ENCODE measurements around the gene PPT2.
"Not testable (repeated sequence)": the region's sequence is repeated elsewhere in the genome, so short reads cannot be mapped to it uniquely, and the experiment has no call there.

PPT2 gene

GRCh38 chr6:32196682-32197616, 43.0 kb downstream of the PPT2 start:
- DNase-seq = no peak
- in situ Hi-C loops (cut with MboI; ENCODE audit: low pct_unique_long_range_greater_than_20kb, low sequenced_read_pairs) = no loop called here

DNA sequence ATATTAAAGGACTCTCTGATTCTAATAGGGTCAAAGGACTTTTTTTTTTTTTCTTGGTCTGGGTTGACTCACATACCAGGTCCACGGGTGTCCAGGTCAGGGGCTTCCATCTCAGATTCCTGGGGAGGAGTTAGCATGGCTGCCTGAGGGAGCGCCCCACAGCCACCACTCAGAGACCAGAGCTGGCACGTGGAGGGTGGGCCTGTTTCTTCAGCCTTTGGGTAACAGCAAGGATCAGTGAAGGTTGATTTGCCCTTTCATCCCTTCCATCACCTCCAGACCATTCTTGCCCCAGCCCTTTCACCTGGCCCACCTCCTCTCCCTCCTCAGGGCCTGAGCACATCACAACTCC, 44.4 kb downstream of the PPT2 start:
- DNase-seq = no peak
- in situ Hi-C loops (cut with MboI; ENCODE audit: low pct_unique_long_range_greater_than_20kb, low sequenced_read_pairs) = no loop called here

GRCh38 chr6:32198866-32199265, 44.9 kb downstream of the PPT2 start:
- in situ Hi-C loops (cut with MboI; ENCODE audit: low pct_unique_long_range_greater_than_20kb, low sequenced_read_pairs) = no loop called here
- DNase-seq = no peak

DNA sequence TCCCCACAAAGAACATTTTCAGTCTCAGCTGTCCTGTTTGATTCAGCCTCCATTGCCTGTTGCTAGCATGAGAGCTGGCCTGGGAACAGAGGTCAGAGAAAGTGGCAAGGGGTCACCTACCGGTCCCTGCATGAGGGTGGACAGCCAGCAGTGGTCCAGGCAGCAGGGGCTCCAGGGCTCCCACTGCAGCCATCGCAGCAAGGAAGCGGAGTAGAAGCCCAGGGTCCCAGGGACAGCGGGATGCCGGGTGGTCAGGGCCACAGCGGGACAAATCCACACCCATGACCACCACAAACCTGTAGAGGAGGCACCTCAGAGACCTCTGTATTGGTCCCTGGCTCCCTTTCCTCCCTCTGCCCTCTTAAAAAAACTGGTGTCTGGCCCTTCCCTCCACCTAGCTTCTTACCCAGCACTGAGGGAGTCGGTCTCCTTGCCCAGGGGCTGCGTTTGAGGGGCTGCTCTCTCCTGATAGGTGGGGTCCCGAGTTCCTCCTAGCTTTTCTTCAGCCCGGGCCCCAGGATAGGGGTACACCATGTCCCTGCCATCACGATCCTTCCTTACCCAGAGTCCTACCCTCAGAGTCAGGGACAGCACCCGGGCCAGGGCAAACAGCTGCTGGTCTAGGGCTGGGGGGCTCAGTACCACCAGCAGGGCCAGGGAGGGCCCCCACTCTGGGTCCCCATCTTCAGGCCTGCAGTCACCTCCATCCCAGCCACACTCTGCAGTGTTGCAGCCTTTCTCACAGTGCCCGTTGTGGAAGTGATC, 47.0 kb downstream of the PPT2 start:
- in situ Hi-C loops (cut with MboI; ENCODE audit: low pct_unique_long_range_greater_than_20kb, low sequenced_read_pairs) = no loop called here
- no peak for DNase-seq

DNA sequence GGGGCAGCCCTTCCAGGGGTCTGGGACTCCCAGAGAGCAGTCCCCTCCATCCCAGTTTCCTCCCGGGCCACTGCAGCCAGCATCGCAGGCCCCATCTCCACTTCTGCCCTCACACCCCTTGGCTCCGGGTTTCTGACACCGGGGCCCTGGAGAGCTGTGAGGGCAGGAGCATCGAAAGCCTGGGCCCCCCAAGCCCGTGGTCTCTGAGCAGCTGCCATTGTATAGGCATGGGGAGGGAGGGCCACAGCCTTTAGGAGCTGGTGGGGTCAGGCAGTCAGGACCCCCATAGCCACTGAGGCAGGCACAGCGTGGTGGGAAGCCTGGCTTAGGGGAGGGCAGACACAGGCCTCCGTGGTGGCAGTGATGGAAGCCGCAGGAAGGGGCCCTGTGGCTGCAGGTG, 48.2 kb downstream of the PPT2 start:
- no peak for DNase-seq
- in situ Hi-C loops (cut with MboI; ENCODE audit: low pct_unique_long_range_greater_than_20kb, low sequenced_read_pairs) = no loop called here

- no peak for DNase-seq
- in situ Hi-C loops (cut with MboI; ENCODE audit: low pct_unique_long_range_greater_than_20kb, low sequenced_read_pairs) = no loop called here
Observed at GRCh38 chr6:32203426-32204267, 49.7 kb downstream of the PPT2 start.

- DNase-seq = no peak
- in situ Hi-C loops (cut with MboI; ENCODE audit: low pct_unique_long_range_greater_than_20kb, low sequenced_read_pairs) = no loop called here
Observed at GRCh38 chr6:32204268-32204715, 50.4 kb downstream of the PPT2 start.

DNA sequence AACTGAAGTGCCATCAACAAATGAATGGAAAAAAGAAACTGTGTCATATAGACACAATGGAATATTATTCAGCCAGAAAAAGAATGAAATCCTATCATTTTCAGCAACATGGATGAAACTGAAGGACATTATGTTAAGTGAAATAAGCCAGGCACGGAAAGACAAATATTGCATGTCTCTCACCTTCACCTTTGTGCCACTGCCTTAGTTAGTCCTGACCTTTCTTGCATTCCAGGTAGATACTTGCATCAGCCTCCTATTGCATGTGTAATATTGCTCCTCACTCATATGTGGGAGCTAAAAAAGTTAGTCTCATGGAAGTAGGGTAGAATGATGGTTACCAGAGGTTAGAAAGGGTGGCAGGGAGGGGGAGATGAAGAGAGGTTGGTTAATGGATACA, 55.1 kb downstream of the PPT2 start:
- in situ Hi-C loops (cut with MboI; ENCODE audit: low pct_unique_long_range_greater_than_20kb, low sequenced_read_pairs) = no loop called here
- DNase-seq = no peak

DNA sequence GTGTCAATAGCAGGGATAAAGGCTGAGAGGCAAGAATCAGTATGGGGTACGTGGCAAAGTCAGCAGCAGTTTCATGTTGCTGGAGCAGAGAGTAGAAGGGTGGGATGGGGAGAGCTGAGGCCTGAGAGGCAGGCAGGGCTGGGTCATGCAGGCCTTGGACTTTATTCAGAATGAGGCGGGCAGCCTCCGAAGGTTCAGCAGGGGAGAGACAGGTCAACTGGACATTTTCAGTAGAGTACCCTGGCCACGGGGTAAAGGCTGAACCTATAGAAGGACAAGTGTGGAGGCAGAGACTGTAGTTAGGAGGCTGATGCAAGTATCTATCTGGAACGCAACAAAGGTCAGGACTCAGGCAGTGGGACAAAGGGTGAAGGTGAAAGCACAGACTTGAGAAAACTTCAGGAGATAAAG, 56.3 kb downstream of the PPT2 start:
- in situ Hi-C loops (cut with MboI; ENCODE audit: low pct_unique_long_range_greater_than_20kb, low sequenced_read_pairs) = no loop called here
- no peak for DNase-seq

- DNase-seq; in situ Hi-C loops (cut with MboI; ENCODE audit: low pct_unique_long_range_greater_than_20kb, low sequenced_read_pairs): not testable (repeated sequence)
Observed at GRCh38 chr6:32211432-32211831, 57.5 kb downstream of the PPT2 start.

DNA sequence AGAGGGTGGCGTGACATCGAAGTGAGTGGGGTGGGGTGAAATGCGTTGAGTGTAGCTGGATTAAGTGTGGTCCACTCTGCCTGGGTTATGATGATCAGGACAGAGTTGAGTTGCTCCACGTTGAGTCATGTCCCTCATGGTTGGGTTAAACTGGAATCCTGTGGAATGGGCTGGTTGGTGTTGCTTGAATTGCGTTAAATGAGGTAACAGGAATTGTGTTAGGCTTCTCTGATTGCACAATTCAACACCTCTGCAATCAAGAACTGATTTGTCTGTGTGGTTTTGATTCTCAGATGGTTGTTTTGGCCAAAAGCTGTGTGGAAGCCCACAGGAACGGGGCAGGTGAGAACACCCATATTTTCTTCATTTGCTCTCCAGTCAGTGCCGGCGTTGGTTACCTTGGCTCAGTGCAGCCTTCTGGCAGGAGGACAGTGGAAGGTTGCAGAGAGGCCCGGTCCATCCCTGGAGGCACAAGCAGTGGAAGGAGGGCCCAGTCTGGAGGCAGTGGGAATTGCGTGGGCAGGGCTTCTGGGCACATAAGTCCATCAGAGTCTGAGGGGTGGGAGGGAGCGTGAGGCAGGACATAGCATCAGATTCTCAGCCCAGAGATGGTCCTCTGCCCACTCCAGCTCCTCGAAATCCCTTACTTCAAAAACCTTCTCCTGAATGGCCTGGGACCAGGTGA, 58.3 kb downstream of the PPT2 start:
- no peak for DNase-seq
- in situ Hi-C loops (cut with MboI; ENCODE audit: low pct_unique_long_range_greater_than_20kb, low sequenced_read_pairs) = no loop called here
